ENCODE results near the gene ADRA1B.

The ADRA1B gene

GRCh38 chr5:159899067-159900049 is 16.9 kb upstream of the ADRA1B start:
- in situ Hi-C loops (cut with HindIII; ENCODE audit: low sequenced_read_pairs) = no loop called here
- no peak for TF ChIP-seq CTCF (IDR thresholded peaks at IDR 0.05; ENCODE audit: low read depth, low read length)
- DNase-seq (ENCODE audit: low read depth, low spot score) = peak; percentile 67
- H3K4me3 ChIP-seq (ENCODE audit: low read depth, low read length) = no peak overlapping the region

GRCh38 chr5:159901308-159901707 is 15.0 kb upstream of the ADRA1B start:
- DNase-seq (ENCODE audit: low read depth, low spot score) = no peak
- TF ChIP-seq CTCF (IDR thresholded peaks at IDR 0.05; ENCODE audit: low read depth, low read length) = no peak
- H3K4me3 ChIP-seq (ENCODE audit: low read depth, low read length) = no peak overlapping the region
- in situ Hi-C loops (cut with HindIII; ENCODE audit: low sequenced_read_pairs) = no loop called here

- in situ Hi-C loops (cut with HindIII; ENCODE audit: low sequenced_read_pairs) = no loop called here
- no peak for DNase-seq (ENCODE audit: low read depth, low spot score)
- H3K4me3 ChIP-seq (ENCODE audit: low read depth, low read length) = no peak overlapping the region
- TF ChIP-seq CTCF (IDR thresholded peaks at IDR 0.05; ENCODE audit: low read depth, low read length) = no peak
Measured at GRCh38 chr5:159901772-159902171, 14.5 kb upstream of the ADRA1B start.

DNA sequence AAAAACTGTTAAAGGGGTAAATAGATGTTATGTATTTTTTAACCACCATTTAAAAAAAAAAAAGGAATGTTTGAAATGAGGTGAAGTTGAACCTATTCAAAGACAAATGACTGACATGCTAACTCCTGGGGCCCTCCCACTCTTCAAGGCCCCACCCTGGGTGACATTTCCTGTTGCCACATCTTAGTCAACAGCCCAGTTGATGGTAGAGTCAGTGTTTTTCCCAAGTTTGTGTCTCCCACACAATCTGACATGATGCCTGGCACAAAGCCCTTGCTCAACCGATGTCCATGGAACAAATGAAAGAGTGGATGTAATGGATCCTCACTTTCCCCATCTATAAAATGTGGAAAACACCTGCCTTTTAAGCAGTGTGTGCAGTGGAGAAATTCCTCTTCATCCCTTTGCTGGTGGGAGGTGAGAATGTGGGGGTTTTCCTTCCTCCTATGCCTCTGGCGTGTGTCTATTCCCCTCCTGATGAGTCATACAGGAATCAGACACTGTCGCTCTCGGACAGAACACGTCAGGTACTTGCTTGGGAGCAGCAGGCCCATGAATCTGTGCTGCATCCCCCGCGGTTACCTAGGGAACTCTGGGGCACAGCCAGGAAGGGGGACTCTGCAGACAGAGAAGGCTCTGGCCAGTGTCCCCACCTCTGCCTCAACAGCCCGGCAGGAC is 13.7 kb upstream of the ADRA1B start:
- DNase-seq (ENCODE audit: low read depth, low spot score) = peak; percentile 69
- in situ Hi-C loops (cut with HindIII; ENCODE audit: low sequenced_read_pairs) = no loop called here
- no peak for TF ChIP-seq CTCF (IDR thresholded peaks at IDR 0.05; ENCODE audit: low read depth, low read length)
- H3K4me3 ChIP-seq (ENCODE audit: low read depth, low read length) = no peak overlapping the region

DNA sequence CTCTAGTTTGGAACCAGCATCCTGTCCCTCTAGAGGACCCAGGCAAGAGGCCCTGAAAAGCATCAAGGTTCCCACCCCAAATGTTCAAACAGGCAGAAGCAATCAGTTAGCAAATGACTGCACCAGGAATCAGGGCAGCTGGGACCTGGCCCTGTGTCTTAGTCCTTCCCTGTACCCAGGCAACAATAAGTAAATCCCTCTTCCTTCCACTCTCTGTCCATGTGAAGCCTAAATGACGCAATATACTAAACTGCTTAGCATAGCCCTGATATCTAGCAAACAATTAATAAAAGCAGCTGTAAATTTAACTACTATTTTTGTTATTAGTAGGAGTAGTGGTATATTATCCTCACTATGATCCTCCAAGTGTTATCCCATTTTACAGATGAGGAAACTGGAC is 13.2 kb upstream of the ADRA1B start:
- no peak overlapping the region for H3K4me3 ChIP-seq (ENCODE audit: low read depth, low read length)
- no peak for DNase-seq (ENCODE audit: low read depth, low spot score)
- no peak for TF ChIP-seq CTCF (IDR thresholded peaks at IDR 0.05; ENCODE audit: low read depth, low read length)
- in situ Hi-C loops (cut with HindIII; ENCODE audit: low sequenced_read_pairs) = no loop called here

DNA sequence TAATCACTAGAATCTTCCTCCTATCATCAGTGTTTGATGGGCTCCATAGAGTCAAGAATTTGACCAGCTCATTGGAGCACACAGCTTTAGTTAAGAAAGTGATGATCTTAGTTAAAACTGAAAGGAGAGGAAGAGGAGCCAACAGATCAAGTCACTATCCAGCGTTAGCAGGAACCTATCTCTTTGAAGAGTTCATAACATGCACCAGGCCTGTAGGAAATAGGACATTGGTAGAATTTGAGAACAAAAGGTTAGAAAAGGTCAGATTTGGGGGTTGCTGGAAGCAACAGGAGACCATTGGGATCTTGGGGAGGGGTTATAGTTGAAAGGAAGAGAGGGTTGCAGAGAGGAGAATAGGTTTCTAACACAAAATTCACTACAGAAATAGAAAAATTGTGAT is 11.4 kb upstream of the ADRA1B start:
- in situ Hi-C loops (cut with HindIII; ENCODE audit: low sequenced_read_pairs) = no loop called here
- H3K4me3 ChIP-seq (ENCODE audit: low read depth, low read length) = no peak overlapping the region
- no peak for TF ChIP-seq CTCF (IDR thresholded peaks at IDR 0.05; ENCODE audit: low read depth, low read length)
- no peak for DNase-seq (ENCODE audit: low read depth, low spot score)
